Left lobe of liver (tissue), 2 donors: ENCODE data around the gene ENTHD1. TPM values are rescaled to one million over a fixed set of nuclear protein-coding genes. Genes with fewer than 3 reads are reported as not detected.

Experiments used
- ATAC-seq: fragments of 200-7000 bp; cut with Tn5 transposase; one replicate; pipeline ENCODE4 v1.9.1; 2020; ENCODE audit warnings: mild to moderate bottlenecking, moderate library complexity
- DNase-seq: peaks from one replicate; pipeline ENCODE4 v3.0.0-alpha.2; 2020; ENCODE audit warnings: low spot score
- total RNA-seq: library from RNA; stranded (reverse); gene quantifications from one replicate; pipeline ENCODE4 v1.2.1, GENCODE V29; 2021
- donor health status: DM: no; HTN: no; CAD: no; lungs with moderate emphysema.
- donor health status: DM: no; HTN: yes; CAD: no.

Gene ENTHD1
- total RNA-seq, 1 donor from 2014 or later, result not detected

GRCh38 chr22:39719559-39720450 is 173.8 kb downstream of the ENTHD1 start:
- no peak for ATAC-seq
- DNase-seq, result no peak

- DNase-seq, result no peak
- ATAC-seq, result no peak
Observed at GRCh38 chr22:39718921-39719475, 174.6 kb downstream of the ENTHD1 start.

DNA sequence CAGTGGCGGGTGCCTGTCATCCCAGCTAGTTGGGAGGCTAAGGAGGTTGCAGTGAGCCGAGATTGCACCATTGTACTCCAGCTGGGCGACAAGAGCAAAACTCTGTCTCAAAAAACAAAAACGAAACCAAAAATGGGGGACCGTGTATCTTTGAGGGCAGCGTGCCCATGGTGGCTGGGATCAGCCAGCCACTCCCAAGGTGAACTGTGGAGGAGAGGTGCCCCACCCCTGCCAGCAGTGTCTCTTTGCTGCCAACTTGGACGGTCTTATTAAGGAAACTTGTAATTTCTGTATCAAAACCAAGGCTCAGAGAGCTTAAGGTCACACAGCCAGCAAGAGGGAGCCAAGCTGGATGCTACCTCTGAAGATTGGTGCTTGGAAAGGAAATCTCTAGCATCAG is 175.4 kb downstream of the ENTHD1 start:
- no peak for DNase-seq
- no peak for ATAC-seq

- ATAC-seq (no peak), DNase-seq (no peak)
Observed at GRCh38 chr22:39717099-39717498, 176.5 kb downstream of the ENTHD1 start.

- DNase-seq, result no peak
- ATAC-seq, result no peak
Observed at GRCh38 chr22:39716534-39716933, 177.0 kb downstream of the ENTHD1 start.

GRCh38 chr22:39715778-39716495 is 177.6 kb downstream of the ENTHD1 start:
- DNase-seq (no peak), ATAC-seq (no peak)

- no peak for DNase-seq
Observed at GRCh38 chr22:39714321-39714720, 179.2 kb downstream of the ENTHD1 start.

DNA sequence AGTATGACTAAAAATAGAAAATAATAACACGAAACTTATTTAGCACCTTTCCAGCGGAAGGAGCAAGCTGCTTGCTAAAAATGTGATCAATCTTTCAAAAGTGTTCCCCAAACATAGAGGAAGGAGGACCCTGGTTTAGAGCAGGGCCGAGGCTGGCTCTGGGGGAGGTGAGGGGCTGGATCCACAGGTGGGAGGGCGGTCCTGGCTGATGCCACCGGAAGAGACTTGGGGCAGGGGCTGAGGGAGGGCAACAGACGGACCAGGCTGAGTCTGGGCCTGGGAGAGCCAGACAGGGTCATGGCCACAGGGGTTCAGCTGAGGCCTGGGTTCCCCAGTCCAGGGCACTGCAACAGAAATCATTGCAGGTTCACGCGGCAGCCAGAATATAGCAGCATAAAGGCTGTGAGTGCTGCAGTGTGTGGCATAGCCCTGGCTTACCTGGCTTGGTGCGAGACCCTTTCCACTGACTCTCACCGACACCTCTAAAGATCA is 179.7 kb downstream of the ENTHD1 start:
- no peak for DNase-seq
- no peak for ATAC-seq

More at GRCh38 chr22:39714321-39714720, 179.2 kb downstream of the ENTHD1 start:
- no peak for ATAC-seq

- no peak for ATAC-seq
Observed at GRCh38 chr22:39712751-39713525, 180.6 kb downstream of the ENTHD1 start.

DNA sequence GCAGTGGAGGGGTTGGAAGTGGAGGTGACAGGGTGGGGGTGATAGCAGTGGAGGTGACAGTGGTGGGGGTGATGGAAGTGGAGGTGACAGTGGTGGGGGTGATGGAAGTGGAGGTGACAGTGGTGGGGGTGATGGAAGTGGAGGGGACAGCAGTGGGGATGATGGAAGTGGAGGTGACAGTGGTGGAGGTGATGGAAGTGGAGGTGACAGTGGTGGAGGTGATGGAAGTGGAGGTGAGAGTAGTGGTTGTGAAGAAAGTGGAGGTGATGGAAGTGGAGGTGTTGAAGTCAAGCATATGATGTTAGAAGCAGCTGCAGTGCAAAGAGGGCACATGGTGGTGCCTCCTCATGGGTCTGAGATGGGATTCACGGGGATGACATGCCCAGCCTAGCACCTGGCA is 181.5 kb downstream of the ENTHD1 start:
- no peak for DNase-seq
- no peak for ATAC-seq

More at GRCh38 chr22:39712751-39713525, 180.6 kb downstream of the ENTHD1 start:
- DNase-seq, result no peak

DNA sequence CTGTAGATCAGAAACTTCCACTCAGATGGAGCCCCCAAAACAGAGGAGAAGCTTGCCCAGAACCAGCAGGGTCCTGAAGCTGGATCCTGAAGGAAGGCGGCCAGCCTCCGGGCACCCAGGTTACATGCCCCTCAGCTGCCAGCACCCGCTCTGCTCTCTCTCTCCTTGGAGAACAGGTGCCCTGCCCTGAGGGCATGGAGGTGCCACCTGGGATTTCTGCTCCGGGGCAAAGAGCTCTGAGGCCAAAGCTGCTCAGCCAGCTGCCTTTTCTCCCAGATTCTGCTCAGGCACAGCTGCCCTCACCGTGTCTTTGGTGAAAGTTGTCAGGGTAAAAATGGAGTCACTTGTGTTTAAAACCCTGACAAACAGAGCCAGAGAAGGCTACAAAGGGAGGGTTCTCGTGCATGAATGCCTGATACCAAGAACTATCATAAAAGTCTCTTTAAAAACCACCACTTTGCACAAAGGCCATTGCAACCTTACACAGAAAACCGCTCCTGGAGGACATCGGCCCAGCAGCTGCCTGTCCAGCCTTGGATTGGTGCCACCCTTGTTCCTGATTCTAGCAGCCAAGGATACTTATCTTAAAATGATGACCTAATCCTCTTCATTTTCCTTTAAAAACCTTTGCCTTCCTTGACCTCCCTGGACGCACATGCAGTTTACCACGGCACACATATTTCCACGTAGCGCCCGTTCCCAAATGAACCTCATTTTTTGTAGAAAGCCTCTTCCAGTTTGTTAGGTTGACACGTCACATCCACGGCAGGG is 183.0 kb downstream of the ENTHD1 start:
- no peak for ATAC-seq
- DNase-seq, result no peak

DNA sequence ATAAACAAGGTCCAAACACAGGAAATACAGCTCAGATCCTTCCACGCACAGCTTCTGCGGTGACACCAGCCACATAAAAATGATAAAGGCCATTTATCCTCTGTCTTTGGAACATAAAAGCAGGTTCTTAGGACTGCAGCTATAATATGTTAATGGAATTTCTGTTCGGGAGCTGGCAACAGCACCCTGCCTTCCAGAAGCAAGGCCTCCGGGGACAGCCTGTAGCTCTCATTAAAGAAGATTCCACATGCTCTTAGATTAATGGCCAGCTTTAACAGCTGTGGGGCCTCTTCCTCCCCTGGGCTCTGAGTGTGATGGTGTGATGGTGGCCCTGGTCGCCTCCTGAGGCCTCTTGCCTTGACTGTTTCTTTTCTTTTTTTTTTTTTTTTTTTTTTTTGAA is 185.7 kb downstream of the ENTHD1 start:
- ATAC-seq (no peak), DNase-seq (no peak)

DNA sequence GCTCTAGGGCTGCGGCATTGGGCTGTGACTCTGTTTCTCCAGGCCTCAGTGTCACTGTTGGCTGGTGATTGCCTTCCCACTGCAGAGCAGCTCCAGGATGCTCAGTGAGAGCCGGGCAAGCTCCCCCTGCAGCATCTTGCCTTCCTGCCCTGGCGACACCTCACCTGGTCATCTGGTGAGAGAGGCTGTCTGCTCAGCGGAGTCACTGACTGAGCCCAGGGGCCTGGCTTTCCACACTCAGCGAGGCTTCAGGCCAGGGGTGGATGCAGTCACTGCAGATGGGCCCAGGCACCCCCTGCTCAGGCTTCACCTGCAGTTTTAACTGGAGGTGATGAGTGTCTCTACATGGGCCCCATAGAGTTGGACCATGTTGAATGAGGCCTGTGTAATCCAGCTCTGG is 186.2 kb downstream of the ENTHD1 start:
- DNase-seq (no peak), ATAC-seq (no peak)

DNA sequence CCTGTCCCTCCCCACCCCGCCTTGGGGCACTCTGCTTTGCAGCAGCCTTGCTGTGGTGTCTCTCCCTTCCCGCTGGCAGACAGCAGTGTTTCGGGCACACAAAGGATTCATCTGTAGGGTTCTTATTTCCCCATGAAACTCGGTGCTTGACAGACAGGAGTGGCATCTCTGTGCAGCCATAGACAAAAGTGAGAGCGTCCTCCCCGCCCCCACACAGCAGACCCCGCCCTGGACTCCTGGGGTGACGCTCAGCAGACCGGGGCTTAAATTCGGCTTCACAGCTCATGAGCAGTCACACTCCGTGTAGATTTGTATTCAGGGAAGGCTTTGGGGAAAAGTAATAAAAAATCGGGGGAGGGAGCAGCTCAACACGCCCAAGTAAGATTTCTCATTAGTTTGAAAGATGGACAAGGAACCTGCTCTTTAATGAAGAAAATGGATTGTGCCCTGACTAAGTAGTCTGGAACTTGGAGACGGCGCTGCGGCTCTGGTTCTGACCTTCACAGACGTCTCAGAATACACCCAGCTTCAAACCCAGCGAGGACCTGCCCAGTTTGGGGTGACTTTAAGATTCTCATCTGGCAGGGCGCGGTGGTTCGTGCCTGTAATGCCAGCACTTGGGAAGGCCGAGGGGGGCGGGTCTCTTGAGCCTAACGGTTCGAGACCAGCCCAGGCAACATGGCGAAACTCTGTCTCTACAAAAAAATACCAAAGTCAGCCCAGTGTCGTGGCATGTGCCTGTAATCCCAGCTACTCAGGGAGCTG is 187.0 kb downstream of the ENTHD1 start:
- DNase-seq (no peak), ATAC-seq (no peak)

DNA sequence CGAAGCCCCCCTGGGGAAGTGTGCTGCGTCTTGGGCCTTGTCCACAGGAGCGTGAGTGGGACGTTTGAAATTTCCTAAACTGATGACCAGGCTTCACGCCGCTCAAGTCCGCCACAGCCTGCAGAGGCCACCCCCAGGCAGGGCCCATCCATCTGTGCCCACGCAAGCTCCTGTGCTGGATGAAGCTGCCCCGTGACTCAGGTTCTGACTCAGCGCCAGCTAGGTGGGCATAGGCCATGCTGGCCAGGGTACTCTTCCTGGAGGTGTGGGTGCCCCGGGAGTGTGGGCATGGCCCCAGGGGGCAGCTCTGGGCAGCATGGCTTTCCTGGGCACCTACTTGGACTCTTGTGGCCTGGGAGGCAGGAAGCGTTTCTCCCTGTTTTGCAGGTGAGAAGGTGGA is 188.2 kb downstream of the ENTHD1 start:
- DNase-seq (no peak), ATAC-seq (no peak)

- DNase-seq (no peak), ATAC-seq (no peak)
Observed at GRCh38 chr22:39703928-39704639, 189.5 kb downstream of the ENTHD1 start.

GRCh38 chr22:39703091-39703490 is 190.5 kb downstream of the ENTHD1 start:
- DNase-seq (no peak), ATAC-seq (no peak)

- ATAC-seq (no peak), DNase-seq (no peak)
Observed at GRCh38 chr22:39700565-39700964, 193.0 kb downstream of the ENTHD1 start.
